Renal pelvis (tissue), 4 donors: ENCODE measurements around the gene ZNF205. TPM values are rescaled to one million over a fixed set of nuclear protein-coding genes. Genes with fewer than 3 reads are reported as not detected.
"Not testable (repeated sequence)": the region's sequence is repeated elsewhere in the genome, so short reads cannot be mapped to it uniquely, and the experiment has no call there.

Source experiments
- DNase-seq: peaks from one replicate; pipeline ENCODE4 v3.0.0-alpha.2; 2013
- polyA plus RNA-seq, 3 donors: library from polyadenylated mRNA; unstranded; fragments of 120-200 nt; gene quantifications; one replicate each; pipeline ENCODE4 v1.2.1, GENCODE V29; 2013; ENCODE audit not compliant: insufficient read length in 3 of 3

Gene ZNF205
- polyA plus RNA-seq, 3 donors = 16.2 to 20.3 (median 20.2) TPM

DNA sequence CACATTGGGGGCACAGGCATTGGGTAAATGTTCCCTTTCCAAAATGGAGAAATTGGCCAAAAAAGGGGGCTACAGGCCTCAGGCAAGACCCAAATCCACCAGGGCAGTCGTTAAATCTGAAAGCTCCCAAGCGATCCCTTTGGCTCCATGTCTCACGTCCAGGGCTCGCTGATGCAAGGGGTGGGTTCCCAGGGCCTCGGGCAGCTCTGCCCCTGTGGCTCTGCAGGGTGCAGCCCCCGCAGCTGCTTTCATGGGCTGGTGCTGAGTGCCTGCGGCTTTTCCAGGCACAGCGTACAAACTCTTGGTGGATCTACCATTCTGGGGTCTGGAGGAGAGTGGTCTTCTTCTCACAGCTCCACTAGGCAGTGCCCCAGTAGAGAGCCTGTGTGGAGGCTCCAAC, 29.0 kb upstream of the ZNF205 start:
- not testable (repeated sequence) for DNase-seq

DNA sequence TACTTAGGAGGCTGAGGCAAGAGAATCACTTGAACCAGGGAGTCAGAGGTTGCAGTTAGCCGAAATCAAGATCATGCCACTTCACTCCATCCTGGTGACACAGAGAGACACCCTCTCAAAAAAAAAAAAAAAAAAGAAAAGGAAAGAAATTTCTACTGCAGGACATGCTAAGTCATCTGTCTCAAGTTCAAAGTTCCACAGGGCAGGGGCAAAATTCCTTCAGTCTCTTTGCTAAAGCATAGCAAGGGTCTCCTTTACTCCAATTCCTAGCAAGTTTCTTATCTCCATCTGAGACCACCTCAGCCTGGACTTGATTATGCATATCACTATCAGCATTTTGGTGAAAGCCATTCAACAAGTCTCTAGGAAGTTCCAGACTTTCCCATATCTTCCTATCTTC, 27.9 kb upstream of the ZNF205 start:
- no peak for DNase-seq

DNA sequence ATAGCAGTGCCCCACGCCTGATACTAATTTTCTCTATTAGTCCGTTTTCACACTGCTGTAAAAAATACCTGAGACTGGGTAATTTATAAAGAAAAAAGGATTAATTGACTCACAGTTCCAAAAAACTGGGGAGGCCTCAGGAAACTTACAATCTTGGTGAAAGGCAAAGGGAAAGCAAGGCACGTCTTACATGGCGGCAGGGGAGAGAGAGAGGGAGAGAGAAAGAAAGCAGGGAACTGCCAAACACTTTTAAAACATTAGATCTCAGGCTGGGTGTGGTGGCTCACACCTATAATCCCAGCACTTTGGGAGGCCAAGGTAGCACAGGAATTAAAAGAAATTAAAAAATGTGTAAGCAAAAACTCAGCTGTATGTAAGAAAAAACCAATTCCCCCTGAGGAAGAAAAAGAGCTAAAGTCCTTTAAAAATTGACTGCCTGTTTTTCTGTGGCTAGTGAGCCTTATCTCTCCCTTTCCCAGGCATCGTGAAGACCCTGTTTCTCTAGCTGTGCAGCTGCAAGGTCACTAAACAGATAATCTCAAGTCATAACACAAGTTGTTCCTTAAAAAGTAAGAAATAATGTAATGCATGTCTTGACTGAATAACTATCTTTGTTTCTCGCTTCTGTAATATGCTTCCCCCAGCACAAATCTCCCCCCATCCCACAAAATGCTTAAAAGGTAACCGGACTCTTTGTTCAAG, 27.3 kb upstream of the ZNF205 start:
- no peak for DNase-seq

DNA sequence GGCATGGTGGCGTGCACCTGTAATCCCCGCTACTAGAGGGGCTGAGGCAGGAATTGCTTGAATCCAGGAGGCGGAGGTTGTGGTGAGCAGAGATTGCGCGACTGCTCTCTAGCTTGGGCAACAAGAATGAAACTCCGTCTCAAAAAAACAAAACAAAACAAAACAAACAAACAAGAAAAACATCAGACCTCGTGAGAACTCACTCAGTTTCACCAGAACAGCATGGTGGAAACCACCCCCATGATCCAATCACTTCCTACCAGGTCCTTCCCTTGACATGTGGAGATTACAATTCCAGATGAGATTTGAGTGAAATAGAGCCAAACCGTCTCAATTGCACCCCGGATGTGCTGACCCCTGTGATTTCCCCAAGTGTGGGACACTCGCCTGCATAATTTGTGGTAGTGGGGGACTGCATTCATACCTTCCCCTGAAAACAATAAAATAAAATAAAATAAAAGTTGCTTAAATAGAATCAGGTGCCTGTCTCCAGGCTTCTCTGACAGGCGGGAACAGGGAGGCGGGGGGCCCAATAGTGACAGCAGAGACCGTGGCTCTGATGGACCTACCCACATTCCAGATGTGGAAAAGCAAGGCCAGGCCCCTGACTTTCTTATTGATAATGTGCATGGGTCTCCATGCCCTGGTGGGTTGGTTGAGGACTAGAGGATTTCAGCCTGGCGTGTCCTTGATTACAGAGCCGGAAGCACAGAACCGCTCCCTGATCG, 26.4 kb upstream of the ZNF205 start:
- no peak for DNase-seq

- DNase-seq = no peak
These were observed 25.7 kb upstream of the ZNF205 start for GRCh38 chr16:3086596-3087242.

- DNase-seq = no peak
These were observed 24.8 kb upstream of the ZNF205 start for GRCh38 chr16:3087243-3088235.

GRCh38 chr16:3088450-3088849, 23.9 kb upstream of the ZNF205 start:
- no peak for DNase-seq

- no peak for DNase-seq
These were observed 23.3 kb upstream of the ZNF205 start for GRCh38 chr16:3088925-3089716.

DNA sequence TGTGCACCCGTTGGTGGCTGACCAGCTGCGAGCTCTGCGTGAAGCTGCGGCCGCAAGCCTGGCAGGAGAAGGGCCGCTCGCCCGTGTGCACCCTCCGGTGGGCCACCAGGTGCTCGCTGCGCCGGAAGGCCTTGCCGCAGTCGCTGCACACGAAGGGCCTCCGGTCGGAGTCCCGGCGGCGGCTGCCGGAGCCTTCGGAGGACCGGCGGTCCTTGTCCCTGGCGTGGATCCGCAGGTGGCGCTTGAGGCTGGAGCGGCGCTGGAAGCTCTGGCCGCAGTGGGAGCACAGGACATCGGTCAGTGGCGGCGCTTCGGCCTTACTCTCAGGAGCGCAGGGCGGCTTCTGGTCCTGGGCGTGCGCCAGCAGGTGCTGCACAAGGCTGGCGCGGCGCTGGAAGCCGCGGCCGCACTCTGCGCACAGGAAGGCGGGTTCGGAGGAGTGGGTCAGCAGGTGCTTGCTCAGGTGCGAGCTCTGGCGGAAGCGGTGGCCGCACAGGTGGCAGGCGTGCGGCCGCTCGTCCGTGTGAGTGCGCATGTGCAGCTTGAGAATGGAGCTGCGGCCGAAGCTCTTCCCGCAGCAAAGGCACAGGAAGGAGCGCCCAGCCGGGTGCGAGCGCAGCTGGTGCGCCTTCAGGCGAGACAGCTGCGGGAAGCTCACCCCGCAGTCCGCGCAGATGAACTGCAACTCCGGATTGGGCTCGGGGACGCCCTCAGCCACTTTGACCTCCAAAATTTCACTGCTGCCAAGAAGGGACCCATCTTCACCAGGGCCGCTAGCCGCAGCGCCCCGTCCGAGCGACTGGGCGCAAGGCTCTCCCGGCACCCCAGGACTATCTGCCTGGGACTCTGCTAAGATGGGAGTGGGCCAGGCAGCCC, 22.4 kb upstream of the ZNF205 start:
- DNase-seq = no peak

- DNase-seq = no peak
These were observed 20.8 kb upstream of the ZNF205 start for GRCh38 chr16:3091551-3091950.

- DNase-seq = no peak
These were observed 19.9 kb upstream of the ZNF205 start for GRCh38 chr16:3092501-3092941.

DNA sequence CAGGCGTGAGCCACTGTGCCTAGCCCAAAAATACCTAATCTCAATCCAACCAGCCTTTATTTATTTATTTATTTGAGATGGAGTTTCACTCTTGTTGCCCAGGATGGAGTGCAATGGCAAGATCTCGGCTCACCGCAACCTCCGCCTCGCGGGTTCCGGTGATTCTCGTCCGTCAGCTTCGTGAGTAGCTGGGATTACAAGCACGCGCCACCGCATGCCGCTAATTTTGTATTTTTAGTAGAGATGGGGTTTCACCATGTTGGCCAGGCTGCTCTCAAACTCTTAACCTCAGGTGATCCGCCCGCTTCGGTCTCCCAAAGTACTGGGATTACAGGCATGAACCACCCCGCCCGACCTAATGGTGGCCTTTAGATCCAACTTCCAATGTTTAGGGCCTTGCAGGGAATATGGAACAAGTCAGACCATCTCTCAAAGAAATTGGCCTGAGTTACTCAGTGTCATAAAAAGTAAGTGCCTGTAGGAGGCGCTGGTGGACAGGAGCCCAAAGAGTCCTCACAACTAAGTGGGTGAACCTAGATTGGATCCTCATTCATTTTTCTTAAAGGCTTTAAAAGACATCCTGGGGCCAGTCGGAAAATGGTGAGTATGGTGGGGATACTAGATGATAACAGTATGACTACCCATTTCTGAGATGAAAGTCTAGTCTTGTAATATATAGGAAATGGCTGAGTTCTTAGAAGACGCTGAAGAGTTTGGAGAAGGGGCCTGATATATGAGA, 17.9 kb upstream of the ZNF205 start:
- DNase-seq = no peak

- no peak for DNase-seq
These were observed 16.5 kb upstream of the ZNF205 start for GRCh38 chr16:3095869-3096268.

DNA sequence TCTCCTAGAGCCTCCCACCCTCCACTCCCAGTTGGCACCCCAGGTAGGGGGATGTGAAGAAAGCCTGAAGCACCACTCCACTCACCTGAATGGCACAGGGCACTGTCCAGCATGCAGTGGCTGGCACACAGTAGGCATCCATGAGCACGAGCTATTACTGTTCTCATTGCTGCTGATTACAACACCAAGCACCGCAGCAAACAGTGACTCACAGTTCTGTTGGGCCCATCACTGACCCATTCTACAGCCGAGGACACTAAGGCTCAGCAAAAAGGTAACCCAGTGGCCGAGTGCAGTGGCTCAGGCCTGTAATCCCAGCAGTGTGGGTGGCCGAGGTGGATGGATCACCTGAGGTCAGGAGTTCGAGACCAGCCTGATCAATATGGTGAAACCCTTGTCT, 16.0 kb upstream of the ZNF205 start:
- no peak for DNase-seq

GRCh38 chr16:3097266-3097665, 15.1 kb upstream of the ZNF205 start:
- no peak for DNase-seq

GRCh38 chr16:3098459-3099394, 13.7 kb upstream of the ZNF205 start, which contains the start of gene ZSCAN10:
TSS of gene ZSCAN10 (minus strand) at chr16:3099294. CDS start at chr16:3092937, 6,357 bp downstream.
- no peak for DNase-seq

- no peak for DNase-seq
These were observed 13.0 kb upstream of the ZNF205 start for GRCh38 chr16:3099395-3099731.
